Upper lobe of left lung (tissue), 6 donors: Measurements from ENCODE around the gene KIAA0586. TPM values are rescaled to one million over a fixed set of nuclear protein-coding genes. Genes with fewer than 3 reads are reported as not detected.

Source experiments
- ATAC-seq, 2 donors: fragments of 200-7000 bp; cut with Tn5 transposase; one replicate each; pipeline ENCODE4 v1.9.1; 2022; ENCODE audit warnings: mild to moderate bottlenecking in 2 of 2, moderate library complexity in 2 of 2; ENCODE audit not compliant: low FRiP score in 2 of 2
- DNase-seq, 2 donors: peaks; one replicate each; pipeline ENCODE4 v3.0.0-alpha.2; 2019 to 2020
- H3K27ac ChIP-seq, 4 donors: fragments of 200-600 bp; sonication (generic); one replicate each; pipeline ENCODE4 v1.5.1; 2016 to 2019
- H3K27me3 ChIP-seq, 4 donors: fragments of 200-600 bp; sonication (generic); one replicate each; pipeline ENCODE4 v1.5.1; 2017 to 2019
- H3K36me3 ChIP-seq, 4 donors: fragments of 200-600 bp; sonication (generic); one replicate each; pipeline ENCODE4 v1.5.1; 2016 to 2019
- H3K4me1 ChIP-seq, 4 donors: fragments of 200-600 bp; sonication (generic); one replicate each; pipeline ENCODE4 v1.5.1; 2018 to 2019
- H3K4me3 ChIP-seq, 4 donors: fragments of 200-600 bp; sonication (generic); one replicate each; pipeline ENCODE4 v1.5.1; 2017 to 2019; ENCODE audit warnings: mild to moderate bottlenecking in 2 of 4, moderate library complexity in 1 of 4
- H3K9me3 ChIP-seq, 4 donors: fragments of 200-600 bp; sonication (generic); one replicate each; pipeline ENCODE4 v1.5.1; 2018 to 2019
- CTCF ChIP-seq, 6 experiments: fragments of 450-650 bp in 4 of 6; fragments of 200-600 bp in 2 of 6; sonication (generic) in 2 of 6; IDR thresholded peaks; one replicate each; pipeline ENCODE4 v1.5.1; 2016 to 2019; ENCODE audit warnings: antibody characterized with exemption in 6 of 6
- EP300 ChIP-seq, 4 donors: sonication (generic); formaldehyde crosslinking; IDR thresholded peaks; one replicate each; pipeline ENCODE4 v1.5.1; 2017; ENCODE audit warnings: antibody characterized with exemption in 4 of 4, control low read depth in 2 of 4
- POLR2A ChIP-seq, 4 donors: fragments of 450-650 bp; IDR thresholded peaks; one replicate each; pipeline ENCODE4 v1.5.1; 2016 to 2017; ENCODE audit warnings: antibody characterized with exemption in 4 of 4, mild to moderate bottlenecking in 2 of 4
- POLR2AphosphoS5 ChIP-seq, 2 donors: sonication (generic); formaldehyde crosslinking; IDR thresholded peaks; one replicate each; pipeline ENCODE4 v1.5.1; 2017; ENCODE audit warnings: antibody characterized with exemption in 2 of 2
- WGBS, 2 donors: methylation state at CpG; one replicate each; pipeline ENCODE4 v1.1.5; 2017 to 2018; 5-methylcytosine and 5-hydroxymethylcytosine counted together
- total RNA-seq, 6 donors: library from RNA; depleted of rRNA in 4 of 6; stranded (reverse); fragments of >200 nt in 4 of 6; gene quantifications; one replicate each; pipeline versions ENCODE4 v1.1.0 to v1.2.1, GENCODE V29; 2016 to 2021
- donor health status: DM: no; HTN: no; CAD: no; lungs with moderate emphysema.
- donor health status: DM: no; HTN: yes; CAD: no; lungs with severe emphysema.

Gene KIAA0586
- total RNA-seq, 6 donors from 2014 or later = 9.2 to 29.3 (median 12.2) TPM

GRCh38 chr14:58397156-58397555 lies 30.4 kb upstream of the KIAA0586 start:
- ATAC-seq = no peak
- H3K9me3 ChIP-seq = no peaks in the 10 kb centered on the region

GRCh38 chr14:58398495-58398894 lies 29.0 kb upstream of the KIAA0586 start:
- Histone ChIP-seq H3K4me3 (no peak overlapping the region), H3K27me3 (no peaks in the 10 kb centered on the region), H3K4me1 (peaks cover 3 to 15% (median 7%) of the 10 kb centered on the region in 4 donors), H3K27ac (no peak overlapping the region), H3K36me3 (no peaks in the 10 kb centered on the region), H3K9me3 (no peaks in the 10 kb centered on the region)
- no peak for TF ChIP-seq CTCF (IDR thresholded peaks at IDR 0.05)
- TF ChIP-seq EP300 (IDR thresholded peaks at IDR 0.05) = no peak
- TF ChIP-seq POLR2AphosphoS5 (IDR thresholded peaks at IDR 0.05) = no peak
- TF ChIP-seq POLR2A (IDR thresholded peaks at IDR 0.05) = no peak
- ATAC-seq = no peak
- DNase-seq = no peak

More at GRCh38 chr14:58397156-58397555, 30.4 kb upstream of the KIAA0586 start:
- Histone ChIP-seq H3K27ac (no peak overlapping the region), H3K27me3 (no peaks in the 10 kb centered on the region), H3K36me3 (no peaks in the 10 kb centered on the region), H3K4me1 (peaks cover 3 to 15% (median 7%) of the 10 kb centered on the region in 4 donors), H3K4me3 (no peak overlapping the region)
- 95 to 97% methylated on average over 6 of the region's 6 CpGs for WGBS, 2 donors
- no peak for DNase-seq
- TF ChIP-seq EP300 (IDR thresholded peaks at IDR 0.05) = no peak
- no peak for TF ChIP-seq POLR2AphosphoS5 (IDR thresholded peaks at IDR 0.05)
- TF ChIP-seq POLR2A (IDR thresholded peaks at IDR 0.05) = no peak
- TF ChIP-seq CTCF (IDR thresholded peaks at IDR 0.05) = no peak

GRCh38 chr14:58398895-58399294 lies 28.6 kb upstream of the KIAA0586 start:
- H3K27ac ChIP-seq = no peak overlapping the region
- ATAC-seq = no peak
- H3K36me3 ChIP-seq = no peaks in the 10 kb centered on the region
- H3K27me3 ChIP-seq = no peaks in the 10 kb centered on the region
- WGBS, 2 donors = 91 to 92% methylated on average over 3 of the region's 3 CpGs
- no peak for TF ChIP-seq EP300 (IDR thresholded peaks at IDR 0.05)
- TF ChIP-seq POLR2A (IDR thresholded peaks at IDR 0.05) = no peak
- H3K4me1 ChIP-seq = peaks cover 3 to 15% (median 7%) of the 10 kb centered on the region in 4 donors
- H3K4me3 ChIP-seq = no peak overlapping the region
- no peaks in the 10 kb centered on the region for H3K9me3 ChIP-seq
- DNase-seq = no peak

- ATAC-seq = no peak
- no peaks in the 10 kb centered on the region for H3K9me3 ChIP-seq
- WGBS, 2 donors = 84 to 87% methylated on average over 3 of the region's 3 CpGs
- no peaks in the 10 kb centered on the region for H3K36me3 ChIP-seq
- H3K4me3 ChIP-seq = no peak overlapping the region
- H3K27me3 ChIP-seq = no peaks in the 10 kb centered on the region
- TF ChIP-seq CTCF (IDR thresholded peaks at IDR 0.05) (no peak), POLR2A (IDR thresholded peaks at IDR 0.05) (no peak), EP300 (IDR thresholded peaks at IDR 0.05) (no peak), POLR2AphosphoS5 (IDR thresholded peaks at IDR 0.05) (no peak)
- H3K4me1 ChIP-seq = peaks cover 0 to 3% (median 2%) of the 10 kb centered on the region in 4 donors
- DNase-seq = no peak
- no peak overlapping the region for H3K27ac ChIP-seq
These were observed 25.9 kb upstream of the KIAA0586 start for GRCh38 chr14:58401587-58401986.

- peaks cover 9 to 53% (median 27%) of the 10 kb centered on the region in 4 donors for H3K36me3 ChIP-seq
- no peaks in the 10 kb centered on the region for H3K27me3 ChIP-seq
- DNase-seq (no peak), ATAC-seq (no peak)
- no peak overlapping the region for H3K4me3 ChIP-seq
- no peaks in the 10 kb centered on the region for H3K9me3 ChIP-seq
- TF ChIP-seq CTCF (IDR thresholded peaks at IDR 0.05) (no peak), EP300 (IDR thresholded peaks at IDR 0.05) (no peak), POLR2AphosphoS5 (IDR thresholded peaks at IDR 0.05) (no peak), POLR2A (IDR thresholded peaks at IDR 0.05) (no peak)
- H3K27ac ChIP-seq = no peak overlapping the region
- WGBS, 2 donors = 88 to 95% methylated on average over 3 of the region's 3 CpGs
- no peaks in the 10 kb centered on the region for H3K4me1 ChIP-seq
These were observed 18.8 kb upstream of the KIAA0586 start for GRCh38 chr14:58408681-58409215.
